ENCODE measurements around the gene KRT6A. TPM values are rescaled to one million over a fixed set of nuclear protein-coding genes. Genes with fewer than 3 reads are reported as not detected.

KRT6A gene
- total and polyA plus RNA-seq, 2 of the 13 experiments (the other 11 are each of a cell fraction or from before 2014, with no cell fraction given): 0.13 TPM; not detected in 1

DNA sequence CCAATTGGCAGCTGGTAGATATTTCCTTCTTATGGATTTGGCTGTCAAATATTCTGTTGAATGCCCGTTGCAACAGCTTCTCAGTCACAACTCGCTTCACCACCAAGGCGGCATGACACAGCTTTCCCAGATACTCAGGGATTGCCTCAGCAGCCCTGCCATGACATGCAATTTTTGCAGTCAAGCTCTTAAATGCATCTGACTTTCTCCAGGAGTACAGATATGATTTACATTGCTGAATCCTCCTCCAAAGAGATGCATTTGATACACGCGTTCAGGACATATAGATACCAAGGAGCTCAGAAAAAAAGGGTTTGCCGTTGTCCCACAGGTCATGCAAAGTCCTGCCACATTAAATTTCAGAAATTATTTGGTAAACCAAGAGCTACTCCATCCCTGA, 20.7 kb upstream of the KRT6A start:
- intact Hi-C loops (cut with micrococcal nuclease; ENCODE audit: unreplicated experiment) (no loop called here), in situ Hi-C loops (cut with HindIII; ENCODE audit: extremely low pct_ligation_motif_present, low pct_unique_long_range_greater_than_20kb) (no loop called here)
- H3K79me2 ChIP-seq (ENCODE audit: insufficient read depth, low read length): no peaks in the 10 kb centered on the region
- ATAC-seq: no peak
- no peak overlapping the region for H3K4me2 ChIP-seq (ENCODE audit: low read depth, low read length)
- BruUV-seq (replicated peaks): no TSS peak
- DNase-seq (ENCODE audit: low spot score): no peak
- H2AFZ ChIP-seq (ENCODE audit: low read length): no peak overlapping the region
- CTCF ChIA-PET (ENCODE audit: low intra/inter-chr PET ratio, low total read pairs): no interaction called here
- no peak overlapping the region for H3K9ac ChIP-seq (ENCODE audit: insufficient read depth, low read depth, low read length)
- H4K20me1 ChIP-seq (ENCODE audit: insufficient read depth, low read length): no peaks in the 10 kb centered on the region
- H3K27me3 ChIP-seq (ENCODE audit: control insufficient read depth in 1 of 2, insufficient read depth in 2 of 2, low read length in 2 of 2): no peaks in the 10 kb centered on the region; a peak in 2 of 5 replicates
- H3K4me3 ChIP-seq (replicated peaks in 1 of 3; ENCODE audit: insufficient read depth in 1 of 3, low read depth in 2 of 3, low read length in 3 of 3): no peak overlapping the region
- H3K36me3 ChIP-seq (replicated peaks in 1 of 2; ENCODE audit: control insufficient read depth in 1 of 2, insufficient read depth in 2 of 2, low read length in 2 of 2): no peaks in the 10 kb centered on the region
- H3K4me1 ChIP-seq (ENCODE audit: insufficient read depth, low read length): no peaks in the 10 kb centered on the region
- no peak for FAIRE-seq
- H3K27ac ChIP-seq (ENCODE audit: extremely low read length, insufficient read depth, low read length): no peak overlapping the region
- 18% methylated on average over 6 of the region's 6 CpGs for WGBS (ENCODE audit: low lambda C conversion rate)
- POLR2A ChIA-PET: no interaction called here
- TF ChIP-seq, protein P1, sequence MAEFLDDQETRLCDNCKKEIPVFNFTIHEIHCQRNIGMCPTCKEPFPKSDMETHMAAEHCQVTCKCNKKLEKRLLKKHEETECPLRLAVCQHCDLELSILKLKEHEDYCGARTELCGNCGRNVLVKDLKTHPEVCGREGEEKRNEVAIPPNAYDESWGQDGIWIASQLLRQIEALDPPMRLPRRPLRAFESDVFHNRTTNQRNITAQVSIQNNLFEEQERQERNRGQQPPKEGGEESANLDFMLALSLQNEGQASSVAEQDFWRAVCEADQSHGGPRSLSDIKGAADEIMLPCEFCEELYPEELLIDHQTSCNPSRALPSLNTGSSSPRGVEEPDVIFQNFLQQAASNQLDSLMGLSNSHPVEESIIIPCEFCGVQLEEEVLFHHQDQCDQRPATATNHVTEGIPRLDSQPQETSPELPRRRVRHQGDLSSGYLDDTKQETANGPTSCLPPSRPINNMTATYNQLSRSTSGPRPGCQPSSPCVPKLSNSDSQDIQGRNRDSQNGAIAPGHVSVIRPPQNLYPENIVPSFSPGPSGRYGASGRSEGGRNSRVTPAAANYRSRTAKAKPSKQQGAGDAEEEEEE (CRISPR knock-in tag; IDR thresholded peaks at IDR 0.05; ENCODE audit: borderline replicate concordance): no peak
- no peak for TF ChIP-seq ERF (CRISPR knock-in tag; IDR thresholded peaks at IDR 0.05)
- TF ChIP-seq FIP1L1 (IDR thresholded peaks at IDR 0.05; ENCODE audit: borderline replicate concordance, insufficient read depth, low read depth, low read length): no peak
- TF ChIP-seq ZNF3 (CRISPR knock-in tag; IDR thresholded peaks at IDR 0.05): no peak
- TF ChIP-seq ZNF75D (CRISPR knock-in tag; IDR thresholded peaks at IDR 0.05; ENCODE audit: borderline replicate concordance): no peak
- TF ChIP-seq, protein P2, sequence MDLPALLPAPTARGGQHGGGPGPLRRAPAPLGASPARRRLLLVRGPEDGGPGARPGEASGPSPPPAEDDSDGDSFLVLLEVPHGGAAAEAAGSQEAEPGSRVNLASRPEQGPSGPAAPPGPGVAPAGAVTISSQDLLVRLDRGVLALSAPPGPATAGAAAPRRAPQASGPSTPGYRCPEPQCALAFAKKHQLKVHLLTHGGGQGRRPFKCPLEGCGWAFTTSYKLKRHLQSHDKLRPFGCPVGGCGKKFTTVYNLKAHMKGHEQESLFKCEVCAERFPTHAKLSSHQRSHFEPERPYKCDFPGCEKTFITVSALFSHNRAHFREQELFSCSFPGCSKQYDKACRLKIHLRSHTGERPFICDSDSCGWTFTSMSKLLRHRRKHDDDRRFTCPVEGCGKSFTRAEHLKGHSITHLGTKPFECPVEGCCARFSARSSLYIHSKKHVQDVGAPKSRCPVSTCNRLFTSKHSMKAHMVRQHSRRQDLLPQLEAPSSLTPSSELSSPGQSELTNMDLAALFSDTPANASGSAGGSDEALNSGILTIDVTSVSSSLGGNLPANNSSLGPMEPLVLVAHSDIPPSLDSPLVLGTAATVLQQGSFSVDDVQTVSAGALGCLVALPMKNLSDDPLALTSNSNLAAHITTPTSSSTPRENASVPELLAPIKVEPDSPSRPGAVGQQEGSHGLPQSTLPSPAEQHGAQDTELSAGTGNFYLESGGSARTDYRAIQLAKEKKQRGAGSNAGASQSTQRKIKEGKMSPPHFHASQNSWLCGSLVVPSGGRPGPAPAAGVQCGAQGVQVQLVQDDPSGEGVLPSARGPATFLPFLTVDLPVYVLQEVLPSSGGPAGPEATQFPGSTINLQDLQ (CRISPR knock-in tag; IDR thresholded peaks at IDR 0.05): no peak
- TF ChIP-seq PHF21A (CRISPR knock-in tag; IDR thresholded peaks at IDR 0.05): no peak
- TF ChIP-seq, protein P3, sequence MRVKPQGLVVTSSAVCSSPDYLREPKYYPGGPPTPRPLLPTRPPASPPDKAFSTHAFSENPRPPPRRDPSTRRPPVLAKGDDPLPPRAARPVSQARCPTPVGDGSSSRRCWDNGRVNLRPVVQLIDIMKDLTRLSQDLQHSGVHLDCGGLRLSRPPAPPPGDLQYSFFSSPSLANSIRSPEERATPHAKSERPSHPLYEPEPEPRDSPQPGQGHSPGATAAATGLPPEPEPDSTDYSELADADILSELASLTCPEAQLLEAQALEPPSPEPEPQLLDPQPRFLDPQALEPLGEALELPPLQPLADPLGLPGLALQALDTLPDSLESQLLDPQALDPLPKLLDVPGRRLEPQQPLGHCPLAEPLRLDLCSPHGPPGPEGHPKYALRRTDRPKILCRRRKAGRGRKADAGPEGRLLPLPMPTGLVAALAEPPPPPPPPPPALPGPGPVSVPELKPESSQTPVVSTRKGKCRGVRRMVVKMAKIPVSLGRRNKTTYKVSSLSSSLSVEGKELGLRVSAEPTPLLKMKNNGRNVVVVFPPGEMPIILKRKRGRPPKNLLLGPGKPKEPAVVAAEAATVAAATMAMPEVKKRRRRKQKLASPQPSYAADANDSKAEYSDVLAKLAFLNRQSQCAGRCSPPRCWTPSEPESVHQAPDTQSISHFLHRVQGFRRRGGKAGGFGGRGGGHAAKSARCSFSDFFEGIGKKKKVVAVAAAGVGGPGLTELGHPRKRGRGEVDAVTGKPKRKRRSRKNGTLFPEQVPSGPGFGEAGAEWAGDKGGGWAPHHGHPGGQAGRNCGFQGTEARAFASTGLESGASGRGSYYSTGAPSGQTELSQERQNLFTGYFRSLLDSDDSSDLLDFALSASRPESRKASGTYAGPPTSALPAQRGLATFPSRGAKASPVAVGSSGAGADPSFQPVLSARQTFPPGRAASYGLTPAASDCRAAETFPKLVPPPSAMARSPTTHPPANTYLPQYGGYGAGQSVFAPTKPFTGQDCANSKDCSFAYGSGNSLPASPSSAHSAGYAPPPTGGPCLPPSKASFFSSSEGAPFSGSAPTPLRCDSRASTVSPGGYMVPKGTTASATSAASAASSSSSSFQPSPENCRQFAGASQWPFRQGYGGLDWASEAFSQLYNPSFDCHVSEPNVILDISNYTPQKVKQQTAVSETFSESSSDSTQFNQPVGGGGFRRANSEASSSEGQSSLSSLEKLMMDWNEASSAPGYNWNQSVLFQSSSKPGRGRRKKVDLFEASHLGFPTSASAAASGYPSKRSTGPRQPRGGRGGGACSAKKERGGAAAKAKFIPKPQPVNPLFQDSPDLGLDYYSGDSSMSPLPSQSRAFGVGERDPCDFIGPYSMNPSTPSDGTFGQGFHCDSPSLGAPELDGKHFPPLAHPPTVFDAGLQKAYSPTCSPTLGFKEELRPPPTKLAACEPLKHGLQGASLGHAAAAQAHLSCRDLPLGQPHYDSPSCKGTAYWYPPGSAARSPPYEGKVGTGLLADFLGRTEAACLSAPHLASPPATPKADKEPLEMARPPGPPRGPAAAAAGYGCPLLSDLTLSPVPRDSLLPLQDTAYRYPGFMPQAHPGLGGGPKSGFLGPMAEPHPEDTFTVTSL (CRISPR knock-in tag; IDR thresholded peaks at IDR 0.05; ENCODE audit: borderline replicate concordance): no peak
- TF ChIP-seq MTF1 (CRISPR knock-in tag; IDR thresholded peaks at IDR 0.05): no peak
- TF ChIP-seq ZFP41 (CRISPR knock-in tag; IDR thresholded peaks at IDR 0.05; ENCODE audit: borderline replicate concordance): no peak
- TF ChIP-seq, protein P4, sequence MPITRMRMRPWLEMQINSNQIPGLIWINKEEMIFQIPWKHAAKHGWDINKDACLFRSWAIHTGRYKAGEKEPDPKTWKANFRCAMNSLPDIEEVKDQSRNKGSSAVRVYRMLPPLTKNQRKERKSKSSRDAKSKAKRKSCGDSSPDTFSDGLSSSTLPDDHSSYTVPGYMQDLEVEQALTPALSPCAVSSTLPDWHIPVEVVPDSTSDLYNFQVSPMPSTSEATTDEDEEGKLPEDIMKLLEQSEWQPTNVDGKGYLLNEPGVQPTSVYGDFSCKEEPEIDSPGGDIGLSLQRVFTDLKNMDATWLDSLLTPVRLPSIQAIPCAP (CRISPR knock-in tag; IDR thresholded peaks at IDR 0.05; ENCODE audit: low read depth): no peak
- TF ChIP-seq ISX (CRISPR knock-in tag; conservative IDR thresholded peaks at IDR 0.05): no peak
- peaks cover 14% of the 10 kb centered on the region for H3K9me3 ChIP-seq (ENCODE audit: low read length)
